LoVo (cell line): ENCODE data around the gene HRAS.

Experiments
- DNase-seq: peaks from one replicate; pipeline ENCODE4 v3.0.0-alpha.2; 2016; ENCODE audit warnings: low spot score

Gene HRAS

DNA sequence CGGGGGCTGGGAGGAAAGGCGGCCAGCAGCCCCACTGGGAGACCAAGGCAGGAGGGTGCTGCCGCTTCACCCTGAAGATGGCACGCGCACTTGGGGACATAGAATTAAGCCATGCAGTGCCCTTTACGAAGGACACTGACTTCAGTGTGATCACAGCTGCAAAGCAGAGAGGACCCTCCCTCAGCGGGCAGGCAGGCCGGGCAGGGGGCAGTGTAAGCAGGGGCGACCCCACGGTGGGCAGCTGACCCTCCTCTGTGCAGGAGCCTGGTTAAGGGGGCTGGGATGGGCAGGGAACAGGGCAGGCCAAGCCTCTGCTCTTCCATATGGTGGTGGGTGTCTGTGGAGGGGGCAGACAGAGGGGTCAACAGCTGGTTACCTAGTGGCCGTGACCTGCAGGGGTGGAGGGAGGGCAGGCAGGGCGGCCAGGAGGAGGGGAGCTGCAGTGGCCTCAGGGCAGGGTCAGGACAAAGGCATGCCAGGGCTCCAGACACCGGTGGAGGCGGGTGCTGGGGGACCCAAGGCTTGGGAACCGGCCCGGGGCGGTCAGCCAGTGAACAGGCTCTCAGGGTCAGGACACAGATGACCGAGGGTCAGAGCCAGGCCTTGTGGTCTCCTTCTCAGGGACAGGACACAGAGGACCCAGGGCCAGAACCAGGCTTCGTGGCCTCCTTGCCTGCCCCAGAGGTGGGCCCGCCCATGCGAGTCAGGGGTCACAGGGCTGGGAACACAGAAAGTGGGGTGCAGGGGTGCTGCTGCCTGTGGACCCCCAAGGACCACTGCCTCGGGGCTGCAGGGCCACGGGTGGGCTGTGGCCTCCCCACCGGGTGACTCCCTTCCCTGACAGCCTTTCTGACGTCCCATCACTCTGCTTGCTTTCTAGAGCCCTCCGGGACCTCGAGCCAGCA lies 18.0 kb upstream of the HRAS start:
- DNase-seq, result no peak

DNA sequence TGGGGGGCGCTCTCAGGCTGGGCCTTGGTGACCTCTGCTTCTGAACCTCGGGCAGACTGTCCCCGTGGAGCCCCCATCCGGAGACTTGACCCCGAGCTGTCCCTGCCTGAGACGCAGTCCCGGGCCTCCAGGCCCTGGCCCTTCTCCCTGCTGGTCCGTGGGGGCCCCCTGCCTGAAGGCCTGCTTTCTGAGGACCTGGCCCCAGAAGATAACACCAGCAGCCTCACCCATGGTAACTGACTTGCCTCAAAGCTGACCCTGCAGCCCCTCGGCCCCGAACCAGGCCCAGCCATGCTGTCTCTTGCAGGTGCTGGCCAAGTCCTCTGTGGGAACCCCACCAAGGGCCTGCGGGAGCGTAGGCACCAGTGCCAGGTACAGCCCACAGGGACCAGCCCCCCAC lies 16.2 kb upstream of the HRAS start:
- DNase-seq, result no peak

DNA sequence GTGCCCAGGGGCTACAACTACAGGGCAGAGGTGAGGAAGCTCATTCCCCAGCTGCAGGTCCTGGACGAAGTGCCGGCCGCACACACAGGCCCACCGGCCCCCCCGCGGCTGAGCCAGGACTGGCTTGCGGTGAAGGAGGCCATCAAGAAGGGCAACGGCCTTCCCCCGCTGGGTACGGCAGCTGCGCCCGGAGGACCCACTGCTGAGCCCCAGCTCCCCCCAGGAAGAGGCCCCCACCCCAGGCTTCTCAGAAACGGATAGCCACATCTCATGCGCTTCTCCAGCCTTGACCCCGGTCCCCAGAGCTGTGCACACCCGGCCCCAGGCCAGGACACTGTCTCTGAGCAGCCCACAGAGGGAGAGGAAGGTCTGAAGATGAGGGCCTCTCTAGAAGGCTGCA lies 15.8 kb upstream of the HRAS start:
- DNase-seq, result no peak

DNA sequence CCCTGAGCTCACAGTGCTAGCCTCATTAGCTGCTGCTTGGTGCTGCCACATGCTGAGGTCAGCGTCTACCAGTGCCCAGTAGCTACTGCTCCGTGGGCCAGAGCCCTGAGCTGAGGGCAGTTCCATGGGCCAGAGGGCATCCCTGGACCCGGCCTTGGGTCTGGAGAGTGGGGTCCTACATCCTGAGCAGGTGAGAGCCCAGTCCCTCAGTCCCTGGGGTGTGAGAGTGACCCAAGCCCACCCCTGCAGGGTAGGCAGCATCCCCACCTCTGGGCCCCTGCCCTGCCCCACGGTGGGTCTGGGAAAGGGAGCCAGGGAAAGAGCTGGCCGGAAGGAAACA lies 15.3 kb upstream of the HRAS start:
- no peak for DNase-seq

DNA sequence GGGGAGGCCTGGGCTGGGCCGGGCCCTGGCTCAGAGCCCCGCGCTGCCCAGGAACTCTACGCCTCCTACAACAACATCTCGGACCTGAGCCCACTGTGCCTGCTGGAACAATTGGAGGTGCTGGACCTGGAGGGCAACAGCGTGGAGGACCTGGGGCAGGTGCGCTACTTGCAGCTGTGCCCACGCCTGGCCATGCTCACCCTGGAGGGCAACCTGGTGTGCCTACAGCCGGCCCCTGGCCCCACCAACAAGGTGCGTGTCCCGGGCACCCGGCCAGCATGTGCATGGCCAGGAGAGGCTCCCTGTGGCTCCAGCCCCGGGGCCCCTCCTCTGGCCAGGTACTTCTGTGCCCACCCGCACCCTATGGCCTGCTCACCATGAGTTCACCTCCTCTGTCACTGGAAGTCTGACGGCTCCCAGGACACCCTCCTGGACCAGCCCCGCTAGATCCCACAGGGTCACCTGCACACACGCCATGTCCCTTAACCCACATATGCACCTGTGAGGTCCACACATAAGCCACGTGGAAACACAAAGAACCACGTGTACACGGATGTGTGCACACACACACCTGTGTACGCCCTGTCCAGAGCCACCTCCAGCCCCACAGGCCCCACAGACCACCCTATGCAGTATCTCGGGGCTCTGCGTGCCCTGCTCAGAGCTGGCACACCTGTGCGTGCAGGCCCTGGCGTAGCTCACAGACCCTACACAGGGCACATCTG lies 14.8 kb upstream of the HRAS start:
- no peak for DNase-seq

DNA sequence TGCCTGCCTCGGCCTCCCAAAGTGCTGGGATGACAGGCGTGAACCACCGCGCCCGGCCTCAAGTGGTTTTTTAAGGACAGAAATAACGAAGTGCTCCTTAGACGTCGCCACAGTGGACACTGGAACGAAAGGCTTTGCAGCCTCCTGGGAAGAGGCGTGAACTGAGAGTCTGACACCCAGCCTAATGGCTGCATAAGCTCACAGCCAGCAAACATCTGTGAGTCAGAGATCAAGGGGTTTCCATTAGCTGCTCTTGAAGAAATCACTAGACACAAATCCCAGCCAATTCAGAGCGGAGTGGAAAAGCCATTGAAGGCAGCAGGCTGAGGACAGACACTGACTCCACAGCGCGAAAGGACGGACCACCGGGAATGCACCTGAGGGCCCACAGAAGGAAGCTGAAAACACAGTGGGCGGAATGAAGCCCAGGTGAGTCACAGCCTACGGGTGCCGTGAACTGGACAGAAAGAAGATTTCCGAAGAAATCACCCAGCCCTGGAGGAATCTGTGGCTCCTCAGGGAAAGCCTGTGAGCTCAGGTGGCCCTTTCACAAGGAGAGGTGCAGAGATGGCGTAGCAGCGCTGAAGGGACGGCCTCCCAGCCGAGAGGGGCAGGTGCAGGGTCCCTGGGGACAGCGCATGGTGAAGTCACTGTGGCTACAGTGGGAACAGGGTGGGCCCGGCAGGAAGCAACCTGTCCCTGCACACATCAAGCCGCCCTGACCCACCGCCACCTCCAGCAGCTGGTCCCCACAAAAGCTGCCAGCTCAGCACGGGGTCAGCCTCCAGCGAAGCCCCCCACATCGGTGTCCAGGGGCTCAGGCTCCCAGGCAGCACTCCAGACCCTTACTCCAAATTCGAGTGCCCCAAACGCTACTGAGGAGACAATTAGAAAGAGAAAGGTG lies 13.6 kb upstream of the HRAS start:
- no peak for DNase-seq

DNA sequence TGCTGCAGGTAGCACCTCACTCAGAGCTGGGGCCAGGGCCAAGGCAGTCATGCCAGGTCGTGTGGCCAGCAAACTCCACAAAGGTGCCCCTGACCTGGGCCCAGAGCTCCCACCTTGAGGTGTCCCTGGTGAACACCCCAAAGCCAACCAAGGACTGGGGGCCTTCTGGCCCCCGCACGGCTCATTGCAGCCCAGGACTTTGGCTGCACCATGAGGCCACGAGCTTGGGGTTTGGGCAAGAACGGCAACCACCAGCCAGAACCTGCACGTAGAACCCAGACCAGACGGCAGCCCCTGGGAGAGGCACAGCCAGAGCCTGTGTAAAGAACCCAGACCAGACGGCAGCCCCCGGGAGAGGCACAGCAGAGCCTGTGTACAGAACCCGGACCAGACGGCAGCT lies 9.8 kb upstream of the HRAS start:
- DNase-seq, result no peak

DNA sequence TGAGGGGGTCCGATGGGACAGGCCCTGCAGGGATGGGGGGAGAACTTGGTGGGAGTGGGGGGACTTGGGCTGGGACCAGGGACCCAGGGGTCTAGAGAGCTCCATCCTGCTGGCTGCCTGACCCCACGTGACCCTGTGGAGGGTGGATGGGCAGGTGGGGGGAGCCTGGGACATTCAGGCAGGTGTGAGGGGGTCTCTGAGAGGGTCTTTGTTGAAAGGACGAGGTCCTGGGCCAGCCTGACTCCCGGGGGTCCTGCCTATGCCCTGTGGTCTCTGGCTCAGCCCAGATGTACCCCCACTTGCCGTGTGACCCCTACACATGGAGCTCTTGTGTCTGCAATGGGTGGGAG lies 9.4 kb upstream of the HRAS start:
- no peak for DNase-seq

DNA sequence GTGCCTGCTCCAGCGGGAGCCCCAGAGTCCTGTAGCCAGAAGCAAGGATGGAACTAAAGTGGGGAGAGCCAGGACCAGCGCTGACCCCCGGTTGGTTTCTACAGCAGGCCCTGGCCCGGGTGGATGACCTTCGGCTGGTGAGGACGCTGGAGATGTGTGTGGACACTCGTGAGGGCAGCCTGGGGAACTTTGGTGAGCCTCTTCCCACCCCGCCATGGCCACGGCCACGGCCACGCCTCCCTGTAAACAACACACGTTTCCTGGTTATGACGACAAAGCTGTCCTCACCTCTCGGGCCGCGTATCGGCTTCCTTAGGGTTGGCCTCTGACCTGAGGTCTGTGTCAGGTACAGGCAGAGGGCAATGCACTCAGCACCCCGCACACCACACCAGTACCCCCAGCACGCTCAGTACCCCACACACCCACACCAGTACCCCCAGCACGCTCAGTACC lies 6.1 kb upstream of the HRAS start:
- DNase-seq, result no peak

DNA sequence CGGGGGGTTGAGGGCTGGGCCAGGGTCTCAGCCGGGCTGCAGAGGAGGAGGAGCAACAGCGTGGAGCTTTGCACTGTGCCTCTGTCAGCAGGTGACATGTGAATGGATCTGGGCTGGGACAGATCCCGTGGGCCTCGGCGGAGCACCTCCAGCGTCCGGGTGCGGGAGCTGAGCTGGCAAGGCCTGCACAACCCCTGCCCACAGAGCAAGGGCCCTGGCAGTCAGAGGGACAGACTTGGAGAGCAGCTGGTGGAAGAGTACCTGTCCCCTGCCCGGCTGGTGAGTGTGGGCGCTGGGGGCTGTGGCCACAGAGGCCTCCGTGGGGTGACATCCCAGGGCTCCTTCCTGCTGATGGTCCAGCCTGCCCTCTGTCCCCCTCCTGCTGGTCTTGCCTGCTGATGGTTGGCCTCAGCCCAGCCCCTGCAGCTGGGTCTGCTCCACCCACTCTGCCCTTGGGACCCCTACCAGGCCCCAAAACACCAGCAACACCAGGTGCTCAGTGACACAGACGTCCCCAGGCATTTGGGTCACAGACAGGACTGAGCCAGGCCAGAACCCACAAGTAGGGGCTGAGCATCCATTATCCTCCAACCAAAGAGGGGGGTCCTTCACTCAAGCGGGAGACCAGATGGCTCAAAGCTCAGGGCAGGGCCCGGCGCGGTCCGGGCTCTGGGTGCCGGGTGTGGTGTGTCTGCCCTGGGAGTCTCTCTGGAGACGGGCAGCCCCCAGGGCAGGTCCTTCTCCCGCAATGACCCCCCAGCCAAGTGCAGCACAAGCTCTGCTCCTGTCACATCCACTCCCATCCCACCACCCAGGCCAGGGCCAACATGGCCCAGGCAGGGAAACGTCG lies 5.4 kb upstream of the HRAS start:
- no peak for DNase-seq

DNA sequence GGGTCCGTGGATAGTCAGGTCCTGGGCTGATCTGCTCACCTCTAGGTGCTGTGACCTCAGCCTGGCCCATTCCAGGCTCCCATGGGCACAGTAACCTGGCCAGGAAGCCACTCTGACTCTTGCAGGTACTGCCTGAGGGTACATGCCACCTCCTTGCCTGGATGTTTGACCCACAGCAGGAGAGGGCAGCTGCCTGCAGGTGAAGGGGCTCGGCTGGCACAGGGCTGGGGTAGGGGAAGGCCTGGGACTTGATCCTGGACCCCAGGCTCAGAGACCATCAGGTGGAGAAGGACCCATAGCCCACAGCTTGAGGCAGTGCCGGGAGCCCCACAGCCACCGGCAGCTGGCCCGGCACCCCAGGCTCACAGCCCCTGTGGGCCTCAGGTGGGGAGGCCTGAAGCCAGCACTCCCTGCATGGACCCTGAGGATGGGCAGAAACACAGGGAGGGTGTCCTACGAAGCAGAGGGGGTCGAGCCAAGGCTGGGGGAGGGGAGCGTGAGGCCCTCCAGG lies 4.7 kb upstream of the HRAS start:
- no peak for DNase-seq

DNA sequence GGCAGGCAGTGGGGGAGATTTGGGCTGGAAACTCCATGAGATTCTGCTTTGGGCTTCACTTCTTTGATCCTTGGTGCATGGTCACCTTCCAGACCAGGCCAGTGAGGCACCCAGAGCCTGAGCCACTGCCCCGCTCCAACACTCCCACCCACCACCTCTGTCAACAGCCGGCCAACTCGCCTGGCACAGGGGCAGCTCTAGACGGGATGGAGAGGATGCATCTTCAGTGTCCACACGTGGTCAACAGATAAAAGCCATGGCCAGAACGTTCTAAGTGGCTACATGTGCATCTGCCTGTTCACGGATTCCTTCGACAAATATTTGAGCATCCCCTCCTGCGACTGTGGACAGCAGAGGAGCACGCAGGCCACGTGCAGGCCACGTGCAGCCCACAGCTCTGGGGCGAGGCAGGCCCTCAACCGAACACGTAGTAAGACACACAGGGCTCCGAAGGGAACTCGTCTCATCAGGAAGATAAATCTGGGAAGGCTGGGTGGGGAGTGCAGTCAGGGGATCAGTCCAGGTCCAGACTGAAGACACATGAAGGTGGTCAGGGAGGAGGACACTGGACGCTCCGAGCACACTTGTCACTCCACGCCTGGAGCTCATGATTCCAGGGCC lies 3.2 kb upstream of the HRAS start:
- DNase-seq, result no peak

DNA sequence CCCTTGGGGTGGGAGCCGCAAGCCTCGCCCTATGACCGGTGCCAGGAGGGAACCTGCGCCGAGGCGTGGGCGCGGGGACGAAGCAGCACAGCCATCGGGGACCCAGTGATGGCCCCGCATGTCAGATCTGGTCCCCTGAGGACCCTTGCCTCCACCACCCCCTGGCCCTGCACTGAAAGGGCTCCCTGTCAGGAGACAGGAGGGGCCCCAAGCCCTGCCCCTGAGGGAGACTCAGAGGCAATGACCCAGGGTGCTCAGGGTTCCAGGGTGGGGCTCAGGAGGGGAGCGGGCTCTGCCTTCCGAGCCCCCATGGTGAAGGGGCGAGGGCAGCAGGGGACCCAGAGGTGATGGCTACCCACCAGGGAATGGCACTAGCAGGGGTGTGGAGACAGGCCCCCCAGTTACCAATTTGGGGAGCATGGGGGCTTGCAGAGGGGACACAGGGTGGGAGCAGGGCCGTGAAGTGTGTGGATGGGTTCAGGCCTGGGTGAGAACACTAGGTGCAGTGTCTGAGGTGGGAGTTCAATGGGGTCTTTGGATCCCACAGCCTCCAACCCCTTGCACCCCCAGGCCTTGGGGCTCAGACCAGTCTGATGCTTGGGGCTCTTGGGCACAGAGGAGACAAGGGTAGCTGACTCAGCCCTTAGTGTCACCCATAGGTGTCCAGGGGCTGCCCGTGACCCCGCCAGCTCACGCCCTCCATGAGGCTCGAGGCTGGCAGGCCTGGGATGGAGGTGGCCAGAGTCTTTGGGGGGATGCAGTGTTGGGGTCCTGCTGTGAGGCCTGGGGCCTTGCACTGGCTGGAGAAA lies 2.5 kb upstream of the HRAS start:
- DNase-seq, result no peak

DNA sequence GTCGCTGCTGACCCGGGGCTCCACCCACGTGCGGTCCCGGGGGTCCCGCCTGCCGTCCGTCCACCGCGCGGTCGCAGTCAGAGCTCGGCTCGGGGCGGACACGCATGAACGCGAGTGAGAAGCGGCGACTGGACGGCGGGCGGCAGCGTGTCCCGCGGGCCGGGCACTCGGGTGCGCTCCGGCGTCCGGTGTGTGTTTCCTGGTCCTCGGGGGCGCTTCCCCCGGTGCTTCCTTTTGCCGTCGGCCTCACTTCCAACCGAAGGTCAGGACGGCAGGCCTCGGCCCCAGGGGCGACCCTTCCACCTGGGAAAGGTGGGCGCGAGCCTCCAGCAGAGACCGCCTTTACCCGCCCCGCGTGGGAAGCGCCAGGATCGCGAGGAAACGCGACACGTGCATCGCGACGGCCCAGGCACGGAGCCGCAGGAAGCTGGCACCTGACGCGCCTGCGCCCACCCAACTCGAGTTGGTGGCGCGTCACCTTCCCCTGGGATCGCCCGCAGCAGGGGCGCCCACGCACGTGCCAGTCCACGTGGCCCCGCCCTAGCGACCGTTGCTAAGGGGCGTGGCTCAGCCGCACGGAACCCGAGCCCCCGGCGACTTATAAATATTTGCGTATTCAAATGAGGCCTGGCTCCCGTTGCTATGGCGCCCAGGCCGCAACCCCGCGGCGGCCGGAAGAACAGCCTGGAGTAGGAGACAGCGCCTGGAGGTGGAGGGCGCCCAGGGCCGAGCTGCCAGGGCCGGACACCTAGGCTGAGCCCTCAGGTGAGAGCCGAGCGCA lies 1.7 kb upstream of the HRAS start, which contains the start of gene LRRC56:
Gene LRRC56 (plus strand): TSS at position 687 of the 781 bp plus-strand sequence. CDS start 3,158 bp downstream, outside the sequence.
- DNase-seq, result peak; percentile 89

DNA sequence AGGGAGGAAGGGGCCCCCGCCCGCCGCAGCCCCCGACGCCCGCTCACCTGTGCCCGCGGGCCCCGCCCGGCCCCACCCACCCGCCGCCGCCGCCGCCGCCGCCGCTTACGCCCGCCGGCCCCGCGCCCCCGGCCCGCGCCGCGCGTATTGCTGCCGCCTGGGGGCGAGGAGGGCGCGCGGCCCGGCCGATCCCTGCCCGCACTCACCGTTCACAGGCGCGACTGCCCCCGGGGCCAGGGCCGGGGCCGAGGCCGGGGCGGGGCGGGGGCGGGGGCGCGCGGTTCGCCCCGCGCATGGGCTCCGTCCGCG lies 212 bp downstream of the HRAS start:
- no peak for DNase-seq

DNA sequence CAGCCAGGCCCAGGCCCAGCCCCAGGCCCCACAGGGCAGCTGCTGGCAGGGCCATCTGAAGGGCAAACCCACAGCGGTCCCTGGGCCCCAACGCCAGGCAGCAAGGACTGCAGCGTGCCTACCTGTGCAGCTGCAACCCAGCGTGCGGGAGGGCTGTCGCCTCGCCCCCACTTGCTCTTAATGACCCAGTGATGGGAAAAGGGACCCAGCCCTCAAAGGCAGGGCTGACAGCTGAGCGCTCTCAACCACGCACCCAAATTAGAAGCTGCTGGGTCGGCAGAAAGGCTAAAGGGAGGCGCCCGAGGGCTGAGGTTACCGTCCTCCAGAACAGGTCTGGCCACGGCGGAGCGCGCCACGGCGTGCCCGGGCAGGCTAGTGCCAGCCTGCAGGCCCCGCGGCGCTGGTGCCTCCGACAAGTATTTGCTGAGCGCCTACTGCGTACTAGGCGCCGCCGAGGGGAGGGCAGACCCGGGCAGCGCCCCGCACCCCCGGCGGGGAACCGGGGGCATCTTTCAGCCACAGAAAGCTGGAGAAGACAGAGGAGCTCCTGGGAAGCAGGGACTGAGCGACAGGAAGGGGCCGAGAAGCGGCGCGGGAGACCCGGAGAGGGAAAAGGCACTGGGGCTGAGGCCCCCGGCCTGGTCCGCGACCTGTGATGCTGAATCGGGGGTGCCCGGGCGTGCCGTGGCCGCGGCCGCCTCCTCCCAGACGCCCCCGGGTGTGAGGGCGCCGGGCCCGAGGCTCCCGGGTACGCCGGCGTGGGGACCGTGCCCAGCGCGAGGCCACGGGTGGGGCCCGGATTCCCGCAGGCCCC lies 773 bp downstream of the HRAS start:
- no peak for DNase-seq

DNA sequence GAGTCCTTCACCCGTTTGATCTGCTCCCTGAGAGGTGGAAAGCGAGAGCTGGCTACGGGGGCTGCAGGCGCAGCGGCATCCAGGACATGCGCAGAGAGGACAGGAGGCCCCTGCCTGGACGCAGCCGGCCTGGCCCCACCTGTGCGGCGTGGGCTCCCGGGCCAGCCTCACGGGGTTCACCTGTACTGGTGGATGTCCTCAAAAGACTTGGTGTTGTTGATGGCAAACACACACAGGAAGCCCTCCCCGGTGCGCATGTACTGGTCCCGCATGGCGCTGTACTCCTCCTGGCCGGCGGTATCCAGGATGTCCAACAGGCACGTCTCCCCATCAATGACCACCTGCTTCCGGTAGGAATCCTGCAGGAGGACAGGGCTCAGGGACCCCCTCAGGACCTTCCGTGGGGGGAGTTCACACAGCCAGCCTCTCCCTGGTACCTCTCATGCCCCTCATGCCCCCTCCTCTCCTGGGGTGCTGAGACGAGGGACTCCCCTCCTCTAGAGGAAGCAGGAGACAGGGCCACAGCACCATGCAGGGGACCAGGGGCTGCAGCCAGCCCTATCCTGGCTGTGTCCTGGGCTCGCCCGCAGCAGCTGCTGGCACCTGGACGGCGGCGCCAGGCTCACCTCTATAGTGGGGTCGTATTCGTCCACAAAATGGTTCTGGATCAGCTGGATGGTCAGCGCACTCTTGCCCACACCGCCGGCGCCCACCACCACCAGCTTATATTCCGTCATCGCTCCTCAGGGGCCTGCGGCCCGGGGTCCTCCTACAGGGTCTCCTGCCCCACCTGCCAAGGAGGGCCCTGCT lies 1.6 kb downstream of the HRAS start:
- DNase-seq, result no peak
